Chondrocyte (in vitro differentiated cells): ENCODE measurements around the gene TBCC. TPM values are rescaled to one million over a fixed set of nuclear protein-coding genes. Genes with fewer than 3 reads are reported as not detected.
"Not testable (repeated sequence)": the region's sequence is repeated elsewhere in the genome, so short reads cannot be mapped to it uniquely, and the experiment has no call there.

Source experiments
- DNase-seq: peaks from one replicate; pipeline ENCODE4 v3.0.0; 2021; ENCODE audit warnings: mixed read lengths, low spot score
- H3K27ac Mint-ChIP-seq: one replicate; pipeline ENCODE4 v1.8.0; 2021; ENCODE audit warnings: mild to moderate bottlenecking, moderate library complexity, mixed read lengths; ENCODE audit not compliant: unreplicated experiment
- H3K27me3 Mint-ChIP-seq: 2 replicates; pipeline ENCODE4 v1.8.0; 2021; ENCODE audit warnings: low read depth, mixed read lengths
- H3K36me3 Mint-ChIP-seq: 2 replicates; pipeline ENCODE4 v1.8.0; 2021; ENCODE audit warnings: low read depth, mixed read lengths
- H3K4me1 Mint-ChIP-seq: 2 replicates; pipeline ENCODE4 v1.8.0; 2021; ENCODE audit warnings: low read depth, mild to moderate bottlenecking, mixed read lengths
- H3K4me3 Mint-ChIP-seq: one replicate; pipeline ENCODE4 v1.8.0; 2021; ENCODE audit warnings: mild to moderate bottlenecking, moderate library complexity, mixed read lengths; ENCODE audit not compliant: unreplicated experiment
- H3K9me3 Mint-ChIP-seq: 2 replicates; pipeline ENCODE4 v1.8.0; 2021; ENCODE audit warnings: low read depth, mixed read lengths
- CTCF ChIP-seq: fragments of 200-600 bp; sonication (generic); IDR thresholded peaks from 2 replicates; pipeline ENCODE4 v1.5.0; 2021; ENCODE audit warnings: antibody characterized with exemption, mild to moderate bottlenecking, moderate library complexity
- total RNA-seq: library from RNA; stranded (reverse); gene quantifications from 3 replicates; pipeline ENCODE4 v1.2.1, GENCODE V29; 2021

The TBCC gene
- total RNA-seq, 1 donor from 2014 or later: 19.3 TPM

GRCh38 chr6:42777126-42777822, 31.4 kb upstream of the TBCC start:
- Mint-ChIP-seq H3K4me1 (peaks cover 19% of the 10 kb centered on the region), H3K36me3 (no peaks in the 10 kb centered on the region), H3K9me3 (no peaks in the 10 kb centered on the region), H3K4me3 (no peak overlapping the region), H3K27me3 (no peaks in the 10 kb centered on the region), H3K27ac (peak overlapping the region; percentile 39)
- no peak for DNase-seq
- no peak for TF ChIP-seq CTCF

- H3K27me3 Mint-ChIP-seq, H3K4me3 Mint-ChIP-seq, H3K9me3 Mint-ChIP-seq, DNase-seq, H3K27ac Mint-ChIP-seq, H3K36me3 Mint-ChIP-seq: not testable (repeated sequence)
- H3K4me1 Mint-ChIP-seq: peaks cover 12% of the 10 kb centered on the region
Observed at GRCh38 chr6:42774821-42775487, 29.1 kb upstream of the TBCC start.

GRCh38 chr6:42774201-42774600, 28.3 kb upstream of the TBCC start:
- Mint-ChIP-seq H3K9me3 (no peaks in the 10 kb centered on the region), H3K4me3 (no peak overlapping the region), H3K27ac (no peak overlapping the region), H3K36me3 (no peaks in the 10 kb centered on the region), H3K4me1 (peaks cover 12% of the 10 kb centered on the region), H3K27me3 (no peaks in the 10 kb centered on the region)
- DNase-seq: no peak
- no peak for TF ChIP-seq CTCF

GRCh38 chr6:42771741-42772100, 25.8 kb upstream of the TBCC start:
- no peaks in the 10 kb centered on the region for H3K27me3 Mint-ChIP-seq
- H3K4me1 Mint-ChIP-seq: no peaks in the 10 kb centered on the region
- no peaks in the 10 kb centered on the region for H3K36me3 Mint-ChIP-seq
- no peaks in the 10 kb centered on the region for H3K9me3 Mint-ChIP-seq
- DNase-seq: no peak
- H3K4me3 Mint-ChIP-seq: no peak overlapping the region
- no peak for TF ChIP-seq CTCF
- no peak overlapping the region for H3K27ac Mint-ChIP-seq

GRCh38 chr6:42769836-42770235, 23.9 kb upstream of the TBCC start:
- H3K27ac Mint-ChIP-seq: no peak overlapping the region
- no peaks in the 10 kb centered on the region for H3K9me3 Mint-ChIP-seq
- TF ChIP-seq CTCF: no peak
- H3K27me3 Mint-ChIP-seq: no peaks in the 10 kb centered on the region
- no peaks in the 10 kb centered on the region for H3K36me3 Mint-ChIP-seq
- no peak for DNase-seq
- no peak overlapping the region for H3K4me3 Mint-ChIP-seq
- peaks cover 11% of the 10 kb centered on the region for H3K4me1 Mint-ChIP-seq

GRCh38 chr6:42769051-42769450, 23.1 kb upstream of the TBCC start:
- TF ChIP-seq CTCF: no peak
- Mint-ChIP-seq H3K9me3 (no peaks in the 10 kb centered on the region), H3K36me3 (no peaks in the 10 kb centered on the region), H3K27me3 (no peaks in the 10 kb centered on the region), H3K27ac (no peak overlapping the region), H3K4me3 (no peak overlapping the region), H3K4me1 (peaks cover 11% of the 10 kb centered on the region)
- no peak for DNase-seq
